Activated naive CD4-positive, alpha-beta T cell treated with anti-CD3 and anti-CD28 coated beads for 36 hours (primary cell): ENCODE results near the gene ZNF658. TPM values are rescaled to one million over a fixed set of nuclear protein-coding genes. Genes with fewer than 3 reads are reported as not detected.
"Not testable (repeated sequence)": the region's sequence is repeated elsewhere in the genome, so short reads cannot be mapped to it uniquely, and the experiment has no call there.

Source experiments
- CTCF ChIA-PET: fragments of 350-600 bp; sonication (Branson Sonifier 250); formaldehyde crosslinking; loops from one replicate; lab custom pipeline; 2021; ENCODE audit warnings: antibody characterized with exemption; lab: Charles Lee
- DNase-seq: peaks from one replicate; pipeline ENCODE4 v3.0.0-alpha.2; 2020
- H3K27ac Mint-ChIP-seq: one replicate; pipeline ENCODE4 v1.8.0; 2021; ENCODE audit warnings: mild to moderate bottlenecking, mixed read lengths
- H3K27me3 Mint-ChIP-seq: one replicate; pipeline ENCODE4 v1.8.0; 2021; ENCODE audit warnings: low read depth, mixed read lengths
- H3K36me3 Mint-ChIP-seq: one replicate; pipeline ENCODE4 v1.8.0; 2021; ENCODE audit warnings: low read depth, mixed read lengths
- H3K4me1 Mint-ChIP-seq: one replicate; pipeline ENCODE4 v1.8.0; 2021; ENCODE audit warnings: low read depth, mixed read lengths
- H3K4me3 Mint-ChIP-seq: one replicate; pipeline ENCODE4 v1.8.0; 2021; ENCODE audit warnings: mild to moderate bottlenecking, moderate library complexity, mixed read lengths
- H3K9me3 Mint-ChIP-seq: one replicate; pipeline ENCODE4 v1.8.0; 2021; ENCODE audit warnings: mixed read lengths
- intact Hi-C: fragments of 100-400 bp; cut with micrococcal nuclease; formaldehyde crosslinking; loops from one replicate; pipeline ENCODE4 v1.15.1; 2023
- total RNA-seq, 2 experiments: library from RNA; stranded (reverse); gene quantifications; one replicate each; pipeline ENCODE4 v1.2.3, GENCODE V29; 2021

ZNF658 gene
- total RNA-seq, 2 experiments from 2014 or later = 1.1 to 1.7 TPM

DNA sequence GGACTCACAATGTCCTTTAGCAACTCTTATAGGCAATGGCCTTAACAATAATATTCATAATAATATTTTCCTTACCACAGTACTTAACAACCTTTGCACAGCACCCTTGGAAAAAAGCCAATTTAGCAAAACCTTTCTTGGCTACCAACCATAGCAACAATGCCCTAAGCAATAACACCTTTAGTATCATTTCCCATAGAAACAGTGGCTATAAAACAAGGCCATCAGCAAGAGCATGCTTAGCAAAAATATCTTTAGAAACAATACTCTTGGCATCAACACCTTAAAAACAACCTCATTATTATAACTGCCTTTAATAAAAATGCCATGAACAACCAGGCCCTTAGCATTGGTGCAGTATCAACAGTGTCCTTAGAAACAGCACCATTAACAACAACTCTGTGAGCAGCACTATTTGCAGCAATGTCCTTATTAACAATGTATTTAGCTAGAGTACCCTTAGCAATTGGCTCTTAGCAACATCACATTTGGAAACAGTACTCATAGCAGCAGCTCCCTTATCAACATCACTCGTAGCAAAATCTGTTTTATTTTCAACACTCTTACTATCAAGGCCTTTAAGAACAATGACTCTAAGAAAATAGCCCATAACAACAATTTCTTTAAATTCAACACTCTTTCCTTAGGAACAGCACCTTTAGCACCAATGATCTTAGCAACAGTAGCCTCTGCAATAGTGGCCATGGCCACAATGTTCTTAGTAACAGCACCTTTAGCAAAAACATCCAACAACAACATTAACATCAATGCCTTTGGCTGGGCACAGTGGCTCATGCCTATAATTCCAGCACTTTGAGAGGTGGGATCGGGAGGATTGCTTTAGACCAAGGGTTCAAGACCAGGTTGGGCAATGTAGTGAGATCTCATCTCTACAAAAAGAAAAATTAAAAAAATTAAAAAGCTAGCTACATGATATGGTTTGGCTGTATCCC is 39.6 kb downstream of the ZNF658 start:
- H3K27me3 Mint-ChIP-seq, H3K4me1 Mint-ChIP-seq, intact Hi-C loops, H3K4me3 Mint-ChIP-seq, H3K27ac Mint-ChIP-seq, CTCF ChIA-PET, DNase-seq, H3K36me3 Mint-ChIP-seq, H3K9me3 Mint-ChIP-seq: not testable (repeated sequence)

GRCh38 chr9:66942400-66943155 is 42.1 kb downstream of the ZNF658 start:
- intact Hi-C loops, H3K4me3 Mint-ChIP-seq, H3K36me3 Mint-ChIP-seq, H3K27ac Mint-ChIP-seq, H3K4me1 Mint-ChIP-seq, DNase-seq, CTCF ChIA-PET, H3K27me3 Mint-ChIP-seq, H3K9me3 Mint-ChIP-seq: not testable (repeated sequence)

GRCh38 chr9:66952576-66952975 is 52.1 kb downstream of the ZNF658 start:
- H3K36me3 Mint-ChIP-seq, H3K9me3 Mint-ChIP-seq, DNase-seq, CTCF ChIA-PET, H3K27ac Mint-ChIP-seq, H3K4me3 Mint-ChIP-seq, H3K27me3 Mint-ChIP-seq, H3K4me1 Mint-ChIP-seq, intact Hi-C loops: not testable (repeated sequence)

Other genes starting within 250 kb of the ZNF658 start
- not detected for gene SPATA31A3, start 91.8 kb downstream of the ZNF658 start, total RNA-seq